ENCODE measurements around the gene GFRA1.

DNA sequence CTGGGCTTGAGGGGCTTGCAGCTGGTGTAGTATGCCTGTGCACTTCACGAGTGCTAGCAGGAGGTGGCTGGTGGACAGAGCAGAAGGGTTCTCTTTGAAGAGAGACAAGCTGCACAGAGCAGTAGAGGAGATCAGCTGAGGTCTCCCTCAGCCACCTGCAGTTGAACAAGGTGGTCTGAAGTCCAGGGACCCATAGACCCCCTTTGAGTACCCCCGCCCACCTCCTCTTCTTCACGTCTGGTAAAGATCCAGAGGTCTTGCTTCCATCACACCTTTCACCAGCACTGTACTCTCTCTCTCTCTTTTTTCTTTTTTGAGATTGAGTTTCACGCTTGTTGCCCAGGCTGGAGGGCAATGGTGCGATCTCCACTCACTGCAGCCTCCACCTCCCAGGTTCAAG, 157.2 kb downstream of the GFRA1 start:
- no peak for TF ChIP-seq CTCF (IDR thresholded peaks at IDR 0.05)
- TF ChIP-seq POLR2A (IDR thresholded peaks at IDR 0.05), result no peak
- no peak for TF ChIP-seq EP300 (IDR thresholded peaks at IDR 0.05)
